NCI-H524 treated with DMSO at 0.1 percent for 48 hours (cell line): Measurements from ENCODE around the gene GNB3.
A peak's percentile ranks its signal among the peaks of the same experiment; 100 is the strongest.

Experiments
- DNase-seq: peaks from one replicate; lab custom pipeline; 2025; lab: John Stamatoyannopoulos, UW

GNB3 gene

DNA sequence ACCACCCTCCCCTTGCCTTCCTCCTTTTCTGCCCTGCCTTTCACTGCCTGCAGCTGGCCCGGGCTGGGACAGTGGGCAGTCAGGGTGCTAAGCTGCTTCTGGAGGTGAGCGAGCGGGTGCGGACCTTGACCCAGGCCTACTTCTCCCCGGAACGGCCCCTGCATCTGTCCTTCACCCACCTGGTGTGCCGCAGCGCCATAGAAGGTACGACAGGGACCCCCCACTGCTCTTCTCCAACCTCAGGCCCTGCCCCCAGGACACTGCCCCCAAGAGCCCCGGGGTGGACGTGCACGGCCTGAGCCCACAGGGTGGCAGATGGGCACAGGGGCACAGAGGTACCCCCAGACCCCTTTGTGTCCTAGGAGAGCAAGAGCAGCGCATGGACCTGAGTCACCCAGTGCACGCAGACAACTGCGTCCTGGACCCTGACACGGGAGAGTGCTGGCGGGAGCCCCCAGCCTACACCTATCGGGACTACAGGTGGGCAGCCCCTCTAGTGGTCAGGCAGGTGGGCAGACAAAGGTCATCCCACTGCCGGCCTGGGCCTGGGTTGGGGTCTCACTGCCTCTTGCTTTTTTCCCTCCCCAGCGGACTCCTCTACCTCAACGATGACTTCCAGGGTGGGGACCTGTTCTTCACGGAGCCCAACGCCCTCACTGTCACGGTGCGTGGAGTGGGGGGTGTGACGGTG, 3.2 kb upstream of the GNB3 start:
- DNase-seq, result no peak

DNA sequence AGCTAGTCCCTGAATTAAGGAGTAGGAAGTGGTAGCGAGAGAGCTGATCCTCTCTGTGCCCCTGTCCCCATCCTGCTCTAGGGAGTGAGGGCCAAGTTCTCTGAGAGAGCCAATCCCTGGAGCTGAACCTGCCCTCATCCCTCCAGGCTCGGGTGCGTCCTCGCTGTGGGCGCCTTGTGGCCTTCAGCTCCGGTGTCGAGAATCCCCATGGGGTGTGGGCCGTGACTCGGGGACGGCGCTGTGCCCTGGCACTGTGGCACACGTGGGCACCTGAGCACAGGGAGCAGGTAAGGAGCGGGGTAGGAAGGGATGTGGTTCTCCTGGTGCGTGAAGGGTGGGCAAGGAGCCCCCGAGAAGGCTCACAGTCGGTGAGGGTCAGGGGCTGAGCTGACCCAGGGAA, 1.9 kb upstream of the GNB3 start:
- no peak for DNase-seq

DNA sequence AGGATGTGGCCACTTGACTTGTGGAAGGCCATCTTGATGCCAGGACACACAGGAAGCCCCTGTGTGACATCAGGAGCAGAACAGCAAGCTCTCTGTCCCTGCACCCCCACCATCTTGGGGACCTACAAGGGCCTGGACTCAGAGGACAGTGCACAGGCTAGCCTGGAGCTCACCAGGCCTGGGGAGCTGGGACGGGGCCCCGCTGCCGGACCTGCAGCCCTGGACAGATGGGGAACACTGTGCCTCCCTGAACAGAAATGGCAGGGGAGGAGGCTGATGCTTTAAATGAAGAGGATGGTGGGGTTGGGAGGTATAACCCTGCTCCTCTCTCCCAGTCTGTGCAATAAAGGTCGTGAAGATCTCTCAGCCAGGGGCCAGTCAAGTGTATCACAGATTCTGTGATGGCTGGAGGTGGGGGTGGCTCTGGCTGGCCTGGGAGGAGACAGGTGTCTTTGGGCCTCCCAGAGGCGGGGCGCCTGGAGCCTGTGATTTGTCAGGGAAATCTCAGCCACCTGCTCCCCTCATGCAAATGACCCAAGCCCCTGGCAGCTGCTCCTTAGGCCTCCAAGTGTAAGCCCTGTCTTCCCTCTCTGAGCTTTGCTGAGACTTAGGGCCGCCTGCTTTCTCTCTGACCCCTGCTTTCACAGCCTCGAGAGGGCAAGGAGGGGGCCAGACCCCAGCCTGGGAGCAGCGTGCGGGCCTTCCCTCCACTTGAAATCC, 1.1 kb upstream of the GNB3 start:
- peak; percentile 89 for DNase-seq

GRCh38 chr12:6840330-6840729, 395 bp upstream of the GNB3 start:
- DNase-seq, result peak; percentile 95

GRCh38 chr12:6842075-6842474, 1.4 kb downstream of the GNB3 start:
- DNase-seq, result no peak

DNA sequence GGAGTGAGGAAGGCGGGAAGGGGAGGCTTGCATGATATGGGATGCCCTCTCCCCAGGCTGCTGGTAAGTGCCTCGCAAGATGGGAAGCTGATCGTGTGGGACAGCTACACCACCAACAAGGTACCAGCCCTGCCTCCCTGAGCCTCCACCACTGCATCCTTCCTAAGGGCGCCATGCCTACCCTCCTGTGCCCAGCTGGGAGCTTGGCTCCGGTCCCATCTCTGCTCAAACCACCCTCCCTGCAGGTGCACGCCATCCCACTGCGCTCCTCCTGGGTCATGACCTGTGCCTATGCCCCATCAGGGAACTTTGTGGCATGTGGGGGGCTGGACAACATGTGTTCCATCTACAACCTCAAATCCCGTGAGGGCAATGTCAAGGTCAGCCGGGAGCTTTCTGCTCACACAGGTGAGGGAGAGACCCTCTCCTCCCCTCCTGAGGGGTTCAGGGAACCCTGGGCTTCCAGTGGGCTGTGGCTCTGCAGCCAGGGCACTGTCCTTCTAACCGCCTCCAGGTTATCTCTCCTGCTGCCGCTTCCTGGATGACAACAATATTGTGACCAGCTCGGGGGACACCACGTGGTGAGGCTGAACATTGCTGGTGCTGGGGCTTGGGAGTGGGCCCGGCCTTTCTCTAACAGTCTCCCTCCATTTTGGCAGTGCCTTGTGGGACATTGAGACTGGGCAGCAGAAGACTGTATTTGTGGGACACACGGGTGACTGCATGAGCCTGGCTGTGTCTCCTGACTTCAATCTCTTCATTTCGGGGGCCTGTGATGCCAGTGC, 2.6 kb downstream of the GNB3 start:
- no peak for DNase-seq

- no peak for DNase-seq
Measured at GRCh38 chr12:6845395-6845794, 4.7 kb downstream of the GNB3 start.

DNA sequence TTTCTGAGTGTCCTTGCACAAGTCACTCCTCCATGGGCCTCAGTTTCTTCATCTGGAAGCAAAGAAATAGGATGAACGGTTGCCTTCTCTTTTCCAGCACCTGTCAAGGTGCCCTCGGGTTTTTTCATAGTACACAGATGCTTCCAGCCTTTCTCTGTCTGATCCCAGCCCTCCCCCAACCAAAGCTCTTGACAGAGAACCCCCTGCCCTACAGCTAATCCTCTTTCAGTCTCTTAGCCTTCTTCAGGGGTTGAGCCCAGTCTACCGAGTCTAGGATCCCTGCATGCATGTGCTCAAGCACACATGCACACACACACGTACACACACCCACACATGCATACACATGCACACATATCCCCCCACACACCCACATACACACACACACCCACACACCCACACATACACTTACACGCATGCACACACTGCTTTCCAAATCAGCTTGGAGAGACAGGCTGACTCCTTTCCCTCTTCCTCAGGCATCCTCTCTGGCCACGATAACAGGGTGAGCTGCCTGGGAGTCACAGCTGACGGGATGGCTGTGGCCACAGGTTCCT, 5.7 kb downstream of the GNB3 start:
- DNase-seq, result no peak

GRCh38 chr12:6847676-6848075, 7.0 kb downstream of the GNB3 start:
- DNase-seq, result no peak

DNA sequence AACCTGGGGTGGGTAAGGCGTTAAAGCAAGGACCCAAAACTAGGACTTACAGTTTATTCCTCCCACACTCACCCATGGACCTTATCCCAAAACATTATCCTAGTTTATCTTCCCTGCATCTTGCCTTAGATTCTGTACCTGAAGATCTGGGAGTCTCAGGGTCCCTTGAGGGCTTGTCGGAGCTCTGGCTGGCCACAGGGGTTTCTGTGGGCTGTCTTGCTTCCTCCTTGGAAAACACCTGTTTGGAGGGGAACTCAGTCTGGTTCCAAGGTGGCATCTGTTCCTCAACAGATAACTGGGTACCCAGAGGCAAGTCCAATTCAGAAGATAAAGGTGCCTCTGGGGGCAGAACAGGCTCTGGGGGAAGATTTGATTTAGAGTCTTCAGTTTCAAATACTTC, 8.7 kb downstream of the GNB3 start:
- DNase-seq, result no peak

- DNase-seq, result no peak
Measured at GRCh38 chr12:6849976-6850560, 9.3 kb downstream of the GNB3 start.

DNA sequence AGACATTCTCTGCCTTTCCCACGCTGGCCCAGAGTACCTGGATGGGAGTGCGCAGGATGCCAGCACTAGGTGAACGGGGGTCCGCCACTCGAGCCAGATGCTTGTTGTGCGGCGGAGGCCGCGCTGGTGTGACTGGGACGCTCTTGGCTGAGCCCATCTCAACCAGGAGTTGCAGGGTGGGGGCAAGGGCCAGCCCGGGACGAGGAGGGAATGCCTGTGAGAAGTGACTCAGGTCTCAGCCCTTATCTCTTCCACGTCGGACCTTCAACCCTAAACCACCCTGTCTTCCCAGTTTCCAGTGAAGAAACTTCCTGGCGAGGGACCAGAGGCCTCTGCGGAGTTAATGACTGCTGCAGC, 10.0 kb downstream of the GNB3 start:
- no peak for DNase-seq

DNA sequence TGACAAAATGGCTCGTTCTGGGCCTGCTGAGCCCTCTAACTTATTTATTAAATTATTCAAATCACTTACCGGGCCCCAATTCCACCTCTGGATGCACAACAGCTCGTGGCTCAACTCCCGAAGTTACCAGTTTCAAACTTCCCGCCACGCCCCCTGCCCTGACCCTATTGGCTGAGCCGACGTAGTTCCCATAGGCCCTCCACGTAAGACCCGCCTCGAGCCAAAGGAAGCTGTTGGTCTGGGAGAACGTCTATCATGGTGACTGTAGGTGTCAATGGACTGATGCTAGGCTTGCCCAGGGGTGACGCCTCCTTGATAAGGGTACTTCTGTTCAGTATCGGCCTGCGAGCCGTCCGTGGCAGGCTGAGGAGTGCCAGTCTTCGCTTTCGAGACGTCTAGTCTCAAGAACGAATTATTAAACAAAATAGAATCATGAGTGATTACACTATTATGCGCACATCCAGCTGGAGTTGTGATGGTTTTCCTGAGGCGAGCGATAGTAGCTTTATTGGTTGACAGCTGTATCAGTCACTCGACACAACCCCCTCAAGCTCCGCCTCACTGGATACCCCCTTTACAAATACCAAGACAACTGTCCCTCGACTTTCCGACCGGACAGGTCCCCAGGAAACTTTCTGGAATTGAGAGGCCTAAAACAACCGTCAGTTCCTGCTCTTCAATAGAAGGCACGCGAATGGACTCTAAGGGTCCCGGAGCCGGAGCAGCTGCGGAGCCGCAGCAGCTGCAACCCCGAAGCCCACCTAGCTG, 10.6 kb downstream of the GNB3 start, which contains the start of gene CDCA3:
Gene CDCA3 (minus strand): TSS at position 134 of the 768 bp plus-strand sequence. CDS start 334 bp downstream, outside the sequence.
- peak; percentile 82 for DNase-seq

DNA sequence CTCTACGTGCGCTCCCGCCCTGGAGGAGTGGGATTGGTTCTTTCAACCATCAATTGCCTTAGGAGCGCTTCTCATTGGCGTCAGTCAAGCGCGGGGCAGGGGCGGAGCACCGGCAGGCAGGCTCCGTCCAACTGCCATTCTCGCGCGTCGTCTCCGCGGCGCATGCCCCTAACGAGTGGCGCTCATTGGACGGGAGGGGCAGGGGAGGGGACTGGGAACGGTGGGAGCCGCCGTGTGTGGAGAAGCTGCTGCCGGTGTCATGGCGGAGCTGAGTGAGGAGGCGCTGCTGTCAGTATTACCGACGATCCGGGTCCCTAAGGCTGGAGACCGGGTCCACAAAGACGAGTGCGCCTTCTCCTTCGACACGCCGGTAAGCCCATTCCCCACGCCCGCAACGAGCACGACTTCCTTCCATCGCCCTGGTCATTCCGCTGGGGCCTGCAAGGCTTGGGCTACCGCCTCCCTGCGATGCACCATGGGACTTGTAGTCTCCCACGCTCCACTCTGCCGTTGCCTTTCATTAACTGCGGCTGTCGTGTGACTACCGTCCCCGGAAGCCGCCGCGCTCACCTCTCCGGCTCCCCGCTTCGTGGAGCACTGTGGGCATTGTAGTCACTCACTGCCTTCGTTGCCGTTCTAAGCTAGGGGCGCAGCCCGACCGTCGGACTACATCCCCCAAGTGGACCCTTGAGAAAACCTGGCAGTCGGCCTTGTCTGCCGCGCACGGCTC, 11.4 kb downstream of the GNB3 start, which contains the start of gene USP5:
Gene USP5 (plus strand): TSS at position 230 of the 730 bp plus-strand sequence. CDS start 30 bp downstream, at position 260.
- peak; percentile 93 for DNase-seq

DNA sequence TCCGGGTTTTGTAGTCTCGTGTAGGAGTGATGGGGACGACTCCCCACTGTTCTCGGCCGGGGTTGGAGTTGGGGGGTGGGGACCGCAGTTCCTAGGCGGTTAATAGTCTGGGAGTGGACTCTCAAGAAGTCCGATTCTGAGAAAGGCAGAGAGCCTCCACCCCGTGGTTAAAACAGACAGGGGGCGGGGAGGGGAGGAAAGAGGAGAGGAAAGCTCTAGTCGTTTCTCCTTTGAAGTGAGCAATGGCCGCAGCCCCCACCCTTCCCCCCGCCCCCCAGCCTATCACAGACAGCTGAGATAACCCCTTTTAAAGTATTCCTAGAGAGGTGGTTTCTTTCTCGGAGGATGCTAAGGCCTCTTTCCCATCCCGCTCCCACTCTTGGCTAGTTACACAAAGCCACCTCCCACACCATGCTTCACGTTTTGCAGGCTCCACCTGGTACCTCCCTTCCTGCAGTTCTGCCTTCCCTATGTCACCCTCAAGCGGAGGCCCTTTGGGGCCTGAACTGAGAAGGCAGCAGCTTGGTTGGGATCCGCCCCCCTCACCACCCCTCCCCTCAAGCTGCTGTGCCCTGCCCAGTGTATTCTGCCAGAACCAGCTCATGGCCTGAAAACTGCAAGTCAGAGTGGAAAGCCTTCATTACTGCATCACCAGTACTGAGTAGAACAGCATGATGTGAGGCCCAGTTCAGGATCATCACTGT, 12.1 kb downstream of the GNB3 start:
- DNase-seq, result no peak

- no peak for DNase-seq
Measured at GRCh38 chr12:6853626-6854025, 12.9 kb downstream of the GNB3 start.

GRCh38 chr12:6854036-6854435, 13.3 kb downstream of the GNB3 start:
- no peak for DNase-seq

GRCh38 chr12:6855322-6855721, 14.6 kb downstream of the GNB3 start:
- no peak for DNase-seq

GRCh38 chr12:6858799-6859198, 18.1 kb downstream of the GNB3 start:
- DNase-seq, result no peak

- DNase-seq, result no peak
Measured at GRCh38 chr12:6860116-6860515, 19.4 kb downstream of the GNB3 start.
